Measurements from ENCODE around the gene LSM6. TPM values are rescaled to one million over a fixed set of nuclear protein-coding genes. Genes with fewer than 3 reads are reported as not detected.

The LSM6 gene
- total RNA-seq, 1 donor from 2014 or later: 28.6 TPM

- DNase-seq: no peak
- H3K36me3 Mint-ChIP-seq (ENCODE audit: unreplicated experiment): peaks cover 13% of the 10 kb centered on the region
- H3K27me3 Mint-ChIP-seq (ENCODE audit: unreplicated experiment): no peaks in the 10 kb centered on the region
- no peak for TF ChIP-seq CTCF (IDR thresholded peaks at IDR 0.05; ENCODE audit: partially characterized antibody, unreplicated experiment)
- no peaks in the 10 kb centered on the region for H3K4me1 Mint-ChIP-seq (ENCODE audit: low read depth, unreplicated experiment)
- no peaks in the 10 kb centered on the region for H3K9me3 Mint-ChIP-seq (ENCODE audit: unreplicated experiment)
- no peak overlapping the region for H3K27ac Mint-ChIP-seq (ENCODE audit: unreplicated experiment)
- H3K4me3 Mint-ChIP-seq (ENCODE audit: unreplicated experiment): no peak overlapping the region
Observed at GRCh38 chr4:146210890-146211289, 35.4 kb downstream of the LSM6 start.

GRCh38 chr4:146211440-146211839 is 35.9 kb downstream of the LSM6 start:
- DNase-seq: no peak
- H3K36me3 Mint-ChIP-seq (ENCODE audit: unreplicated experiment): peaks cover 13% of the 10 kb centered on the region
- no peak for TF ChIP-seq CTCF (IDR thresholded peaks at IDR 0.05; ENCODE audit: partially characterized antibody, unreplicated experiment)
- no peaks in the 10 kb centered on the region for H3K27me3 Mint-ChIP-seq (ENCODE audit: unreplicated experiment)
- H3K4me3 Mint-ChIP-seq (ENCODE audit: unreplicated experiment): no peak overlapping the region
- H3K9me3 Mint-ChIP-seq (ENCODE audit: unreplicated experiment): no peaks in the 10 kb centered on the region
- no peak overlapping the region for H3K27ac Mint-ChIP-seq (ENCODE audit: unreplicated experiment)
- H3K4me1 Mint-ChIP-seq (ENCODE audit: low read depth, unreplicated experiment): no peaks in the 10 kb centered on the region

- no peaks in the 10 kb centered on the region for H3K27me3 Mint-ChIP-seq (ENCODE audit: unreplicated experiment)
- peaks cover 13% of the 10 kb centered on the region for H3K36me3 Mint-ChIP-seq (ENCODE audit: unreplicated experiment)
- DNase-seq: no peak
- H3K27ac Mint-ChIP-seq (ENCODE audit: unreplicated experiment): no peak overlapping the region
- no peak overlapping the region for H3K4me3 Mint-ChIP-seq (ENCODE audit: unreplicated experiment)
- no peak for TF ChIP-seq CTCF (IDR thresholded peaks at IDR 0.05; ENCODE audit: partially characterized antibody, unreplicated experiment)
- H3K4me1 Mint-ChIP-seq (ENCODE audit: low read depth, unreplicated experiment): no peaks in the 10 kb centered on the region
- H3K9me3 Mint-ChIP-seq (ENCODE audit: unreplicated experiment): no peaks in the 10 kb centered on the region
Observed at GRCh38 chr4:146212781-146213180, 37.3 kb downstream of the LSM6 start.

- H3K36me3 Mint-ChIP-seq (ENCODE audit: unreplicated experiment): peaks cover 13% of the 10 kb centered on the region
- no peak for TF ChIP-seq CTCF (IDR thresholded peaks at IDR 0.05; ENCODE audit: partially characterized antibody, unreplicated experiment)
- no peaks in the 10 kb centered on the region for H3K9me3 Mint-ChIP-seq (ENCODE audit: unreplicated experiment)
- no peak for DNase-seq
- H3K27ac Mint-ChIP-seq (ENCODE audit: unreplicated experiment): no peak within 1 kb of the TSS
- no peak within 1 kb of the TSS for H3K4me3 Mint-ChIP-seq (ENCODE audit: unreplicated experiment)
- no peaks in the 10 kb centered on the region for H3K27me3 Mint-ChIP-seq (ENCODE audit: unreplicated experiment)
- no peaks in the 10 kb centered on the region for H3K4me1 Mint-ChIP-seq (ENCODE audit: low read depth, unreplicated experiment)
Observed at GRCh38 chr4:146214238-146214637, 38.7 kb downstream of the LSM6 start, which contains the start of gene REELD1. TSS of gene REELD1 (plus strand) at chr4:146214538. CDS start at chr4:146216953, 2,415 bp downstream.

GRCh38 chr4:146222313-146222712 is 46.8 kb downstream of the LSM6 start:
- peaks cover 5% of the 10 kb centered on the region for H3K27me3 Mint-ChIP-seq (ENCODE audit: unreplicated experiment)
- H3K4me1 Mint-ChIP-seq (ENCODE audit: low read depth, unreplicated experiment): peaks cover 21% of the 10 kb centered on the region
- DNase-seq: no peak
- H3K4me3 Mint-ChIP-seq (ENCODE audit: unreplicated experiment): no peak overlapping the region
- TF ChIP-seq CTCF (IDR thresholded peaks at IDR 0.05; ENCODE audit: partially characterized antibody, unreplicated experiment): no peak
- H3K9me3 Mint-ChIP-seq (ENCODE audit: unreplicated experiment): peaks cover 8% of the 10 kb centered on the region
- no peak overlapping the region for H3K27ac Mint-ChIP-seq (ENCODE audit: unreplicated experiment)
- no peaks in the 10 kb centered on the region for H3K36me3 Mint-ChIP-seq (ENCODE audit: unreplicated experiment)

Measured in glutamatergic neuron (in vitro differentiated cells).